GM12864 (cell line): Measurements from ENCODE around the gene EDIL3.

Experiments
- DNase-seq: peaks from one replicate; pipeline ENCODE4 v3.0.0-alpha.2; 2011; ENCODE audit warnings: low read depth
- H3K4me3 ChIP-seq: 2 replicates; pipeline ENCODE4 v1.5.1; 2011; ENCODE audit warnings: mild to moderate bottlenecking, low read depth, low read length, control low read depth
- CTCF ChIP-seq: IDR thresholded peaks from 2 replicates; pipeline ENCODE4 v1.5.1; 2011; ENCODE audit warnings: low read depth, mild to moderate bottlenecking, moderate library complexity, low read length, control low read depth, inconsistent platforms; ENCODE audit errors: missing control alignments

The EDIL3 gene

GRCh38 chr5:84260140-84260539 is 124.5 kb downstream of the EDIL3 start:
- H3K4me3 ChIP-seq: no peak overlapping the region
- TF ChIP-seq CTCF: no peak
- DNase-seq: no peak

GRCh38 chr5:84259283-84260045 is 125.2 kb downstream of the EDIL3 start:
- H3K4me3 ChIP-seq: no peak overlapping the region
- DNase-seq: no peak
- no peak for TF ChIP-seq CTCF

- no peak for TF ChIP-seq CTCF
- H3K4me3 ChIP-seq: no peak overlapping the region
- no peak for DNase-seq
These were observed 127.6 kb downstream of the EDIL3 start for GRCh38 chr5:84257061-84257460.

- DNase-seq: no peak
- TF ChIP-seq CTCF: peak; percentile 14
- H3K4me3 ChIP-seq: no peak overlapping the region
These were observed 129.4 kb downstream of the EDIL3 start for GRCh38 chr5:84255315-84255714.

- no peak overlapping the region for H3K4me3 ChIP-seq
- DNase-seq: no peak
- TF ChIP-seq CTCF: no peak
These were observed 130.7 kb downstream of the EDIL3 start for GRCh38 chr5:84253946-84254345.

GRCh38 chr5:84251503-84251902 is 133.2 kb downstream of the EDIL3 start:
- DNase-seq: no peak
- H3K4me3 ChIP-seq: no peak overlapping the region
- no peak for TF ChIP-seq CTCF
